Panc1 (cell line): ENCODE data around the gene RDH5.

Source experiments
- CTCF ChIP-seq: fragments of 450-650 bp; IDR thresholded peaks from 2 replicates; pipeline ENCODE4 v1.5.1; 2017; ENCODE audit warnings: mild to moderate bottlenecking
- POLR2AphosphoS5 ChIP-seq: IDR thresholded peaks from 2 replicates; pipeline ENCODE4 v1.6.1; 2012; ENCODE audit warnings: mild to moderate bottlenecking, low read depth, low read length, moderate library complexity
- TF ChIP-seq, protein P1 (sequence below), 2 experiments: IDR thresholded peaks; 2 replicates each; pipeline ENCODE4 v1.6.1; 2011 to 2012; ENCODE audit warnings: low read depth in 2 of 2, control low read depth in 1 of 2, low read length in 1 of 2, mild to moderate bottlenecking in 1 of 2, moderate library complexity in 1 of 2; ENCODE audit not compliant: insufficient read depth in 1 of 2

DNA sequence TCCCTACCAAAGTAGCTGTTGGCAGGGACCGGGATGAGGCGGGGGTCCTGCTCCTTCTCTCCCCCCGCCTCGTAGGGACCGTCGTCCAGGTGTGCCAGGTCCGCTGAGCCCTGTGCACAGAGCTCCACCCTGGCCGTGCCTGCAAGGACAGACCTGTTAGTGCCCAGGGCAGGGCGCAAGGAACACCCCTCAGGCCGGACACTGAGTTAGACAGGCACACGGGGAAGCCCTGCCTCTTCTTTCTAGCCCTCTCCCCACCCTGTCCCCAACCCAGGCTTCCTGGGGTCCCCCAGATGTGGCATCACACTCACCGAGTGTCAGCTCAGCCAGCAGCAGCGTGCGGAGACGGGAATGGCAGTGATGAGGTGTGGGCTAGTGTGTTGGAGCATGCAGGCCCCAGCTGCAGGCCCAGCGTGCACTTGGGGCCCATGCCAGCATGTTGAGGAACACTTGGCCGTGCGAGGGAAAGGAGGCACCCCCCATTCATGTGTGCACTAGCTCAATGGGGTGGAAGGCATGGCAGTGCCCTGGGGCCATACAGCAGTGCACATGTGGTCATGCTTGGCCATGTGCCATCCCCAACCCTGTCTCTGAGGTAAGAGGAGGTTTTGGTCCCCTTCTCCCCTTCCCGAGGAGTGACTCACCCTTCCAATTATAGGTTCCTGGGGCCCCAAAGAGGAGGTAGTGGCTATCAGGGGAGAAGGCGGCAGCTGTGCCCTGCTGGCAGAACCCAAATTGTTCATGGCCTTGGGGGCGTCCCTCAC is 19.8 kb upstream of the RDH5 start:
- TF ChIP-seq CTCF (no peak), POLR2AphosphoS5 (no peak)
- TF ChIP-seq, protein P1, sequence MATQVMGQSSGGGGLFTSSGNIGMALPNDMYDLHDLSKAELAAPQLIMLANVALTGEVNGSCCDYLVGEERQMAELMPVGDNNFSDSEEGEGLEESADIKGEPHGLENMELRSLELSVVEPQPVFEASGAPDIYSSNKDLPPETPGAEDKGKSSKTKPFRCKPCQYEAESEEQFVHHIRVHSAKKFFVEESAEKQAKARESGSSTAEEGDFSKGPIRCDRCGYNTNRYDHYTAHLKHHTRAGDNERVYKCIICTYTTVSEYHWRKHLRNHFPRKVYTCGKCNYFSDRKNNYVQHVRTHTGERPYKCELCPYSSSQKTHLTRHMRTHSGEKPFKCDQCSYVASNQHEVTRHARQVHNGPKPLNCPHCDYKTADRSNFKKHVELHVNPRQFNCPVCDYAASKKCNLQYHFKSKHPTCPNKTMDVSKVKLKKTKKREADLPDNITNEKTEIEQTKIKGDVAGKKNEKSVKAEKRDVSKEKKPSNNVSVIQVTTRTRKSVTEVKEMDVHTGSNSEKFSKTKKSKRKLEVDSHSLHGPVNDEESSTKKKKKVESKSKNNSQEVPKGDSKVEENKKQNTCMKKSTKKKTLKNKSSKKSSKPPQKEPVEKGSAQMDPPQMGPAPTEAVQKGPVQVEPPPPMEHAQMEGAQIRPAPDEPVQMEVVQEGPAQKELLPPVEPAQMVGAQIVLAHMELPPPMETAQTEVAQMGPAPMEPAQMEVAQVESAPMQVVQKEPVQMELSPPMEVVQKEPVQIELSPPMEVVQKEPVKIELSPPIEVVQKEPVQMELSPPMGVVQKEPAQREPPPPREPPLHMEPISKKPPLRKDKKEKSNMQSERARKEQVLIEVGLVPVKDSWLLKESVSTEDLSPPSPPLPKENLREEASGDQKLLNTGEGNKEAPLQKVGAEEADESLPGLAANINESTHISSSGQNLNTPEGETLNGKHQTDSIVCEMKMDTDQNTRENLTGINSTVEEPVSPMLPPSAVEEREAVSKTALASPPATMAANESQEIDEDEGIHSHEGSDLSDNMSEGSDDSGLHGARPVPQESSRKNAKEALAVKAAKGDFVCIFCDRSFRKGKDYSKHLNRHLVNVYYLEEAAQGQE (IDR thresholded peaks at IDR 0.05; ENCODE audit: insufficient read depth in 1 of 2, low read depth in 2 of 2, low read length in 1 of 2), result no peak
